GM21360 (cell line): ENCODE measurements around the gene ZNF658.
A peak's percentile ranks its signal among the peaks of the same experiment; 100 is the strongest.
"Not testable (repeated sequence)": the region's sequence is repeated elsewhere in the genome, so short reads cannot be mapped to it uniquely, and the experiment has no call there.

Source experiments
- ATAC-seq: cut with Tn5 transposase; IDR thresholded peaks from one replicate; pipeline ENCODE4 v1.9.1; 2021; ENCODE audit warnings: mild to moderate bottlenecking, moderate library complexity; ENCODE audit not compliant: unreplicated experiment

Gene ZNF658

DNA sequence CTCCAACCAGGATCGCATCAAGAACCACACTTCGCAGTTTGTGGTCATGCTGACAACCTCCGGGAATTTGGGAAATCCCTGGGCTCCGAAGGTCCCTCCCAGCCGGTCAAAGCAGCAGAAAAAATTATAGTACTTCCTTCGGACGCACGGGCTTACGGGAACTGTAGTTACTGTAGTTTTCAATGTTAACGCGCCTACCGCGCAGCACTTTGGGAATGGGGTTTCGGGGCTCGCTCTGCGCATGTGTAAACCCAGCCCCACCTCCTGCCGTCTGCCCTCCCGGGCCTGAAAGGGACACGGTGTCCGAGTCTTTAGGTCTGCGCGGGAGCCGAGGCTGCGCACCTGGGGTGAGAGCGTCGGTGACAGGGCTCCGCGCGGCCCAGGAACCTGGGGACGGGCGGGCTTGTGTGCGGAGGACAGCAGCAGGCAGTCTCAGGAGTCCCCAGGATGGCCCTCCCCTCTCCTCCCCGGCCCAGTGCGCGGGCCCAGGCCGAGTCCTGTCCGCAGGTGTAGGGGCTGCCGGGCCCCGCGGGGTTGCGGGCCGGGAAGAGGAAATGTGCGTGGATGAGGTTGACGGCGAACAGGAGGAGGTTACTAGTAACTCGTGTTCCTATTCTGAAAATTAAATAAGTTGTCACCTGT lies at the start of gene ZNF658:
ZNF658 (plus strand) TSS at position 236 of the 642 bp plus-strand sequence. CDS start 2,837 bp downstream, outside the sequence.
- ATAC-seq: peak; percentile 94

DNA sequence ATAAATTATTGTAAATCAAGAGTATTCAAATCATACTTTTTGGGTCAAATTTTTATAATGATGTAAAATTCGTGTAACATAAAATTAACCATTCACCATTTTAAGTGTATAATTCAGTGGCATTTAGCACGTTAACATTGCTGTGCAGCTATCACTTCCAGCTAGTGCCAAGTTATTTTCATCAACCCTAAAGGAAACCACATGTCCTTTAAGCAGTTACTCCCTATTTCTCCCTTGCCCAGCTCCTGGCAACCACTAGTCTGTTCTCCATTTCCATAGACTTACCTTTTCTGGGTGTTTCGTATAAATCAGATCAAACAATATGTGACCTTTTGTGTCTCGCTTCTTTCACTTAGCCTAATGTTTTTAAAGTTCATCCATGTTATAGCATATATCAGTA lies 38.8 kb upstream of the ZNF658 start:
- ATAC-seq: not testable (repeated sequence)

DNA sequence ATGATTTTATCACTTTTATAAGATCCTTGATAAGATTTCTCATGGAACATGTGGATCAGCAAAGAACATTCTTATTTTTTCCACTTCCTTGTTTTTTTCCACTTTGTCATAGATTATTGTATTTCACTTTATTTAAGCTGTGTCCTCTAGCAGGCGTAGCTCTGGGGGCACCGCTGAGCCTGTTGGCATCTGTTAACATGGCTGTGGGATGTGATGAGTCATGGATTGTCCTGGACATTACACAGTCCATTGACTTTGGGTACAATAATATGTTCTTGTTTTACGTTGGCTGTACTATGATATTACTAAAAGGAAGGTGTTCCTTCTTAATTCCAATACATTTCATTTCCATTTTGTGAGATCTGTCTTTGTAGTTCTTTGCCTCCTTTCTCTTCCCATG lies 31.9 kb upstream of the ZNF658 start:
- ATAC-seq: not testable (repeated sequence)

DNA sequence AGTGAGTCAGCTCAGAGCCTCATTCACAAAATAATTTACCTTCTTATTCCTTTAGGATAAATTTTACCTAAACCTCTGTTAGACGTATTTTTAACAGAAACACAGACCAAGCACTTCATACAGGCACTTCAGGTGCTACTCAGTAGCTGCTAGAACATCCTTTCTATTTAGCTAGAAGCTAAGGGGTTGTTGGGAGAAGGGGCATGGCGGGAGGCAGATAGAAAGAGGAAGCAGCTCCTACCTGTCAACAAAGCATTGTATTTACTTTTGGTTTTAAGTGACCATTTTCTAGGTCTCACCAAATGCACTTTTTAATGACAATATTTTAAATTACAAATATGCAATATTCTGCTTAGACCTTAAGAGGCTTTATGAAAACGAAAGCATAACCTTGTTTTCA lies 19.9 kb upstream of the ZNF658 start:
- peak; percentile 67 for ATAC-seq

DNA sequence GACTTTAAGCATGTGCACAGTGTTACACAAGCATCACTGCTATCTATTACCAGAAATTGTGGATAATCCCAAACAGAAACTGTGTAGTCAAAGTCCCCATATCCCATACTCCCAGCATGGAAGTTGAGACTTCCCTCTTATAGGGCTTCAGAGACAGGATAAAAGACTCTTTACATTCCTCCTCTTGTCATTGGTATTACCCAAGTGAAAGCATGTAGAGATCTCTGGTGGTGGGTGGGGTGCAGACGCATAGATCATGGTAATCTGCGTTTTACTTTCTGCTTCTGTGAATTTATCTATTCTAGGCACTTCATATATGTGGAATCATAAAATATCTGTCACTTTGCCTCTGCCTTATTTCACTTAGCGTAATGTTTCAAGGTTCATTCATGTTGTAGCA lies 18.7 kb upstream of the ZNF658 start:
- not testable (repeated sequence) for ATAC-seq

DNA sequence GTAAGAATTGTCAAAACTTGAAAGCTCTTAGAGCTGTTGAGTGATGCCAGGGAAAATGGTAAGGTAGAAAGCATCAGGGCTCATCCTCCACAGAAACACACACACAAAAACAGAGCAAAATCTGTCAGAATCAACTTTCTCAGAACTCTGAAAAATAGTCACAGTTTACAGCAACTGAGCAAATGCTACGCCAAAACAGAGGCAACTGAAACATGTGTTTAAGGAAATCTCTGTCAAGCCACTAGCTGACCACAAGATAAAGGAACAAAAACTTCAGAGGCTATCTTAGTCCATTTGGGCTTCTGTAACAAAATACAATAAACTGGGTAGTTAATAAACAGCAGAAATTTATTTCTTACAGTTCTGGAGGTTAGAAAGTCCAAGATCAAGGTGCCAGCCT lies 10.2 kb upstream of the ZNF658 start:
- peak; percentile 64 for ATAC-seq

DNA sequence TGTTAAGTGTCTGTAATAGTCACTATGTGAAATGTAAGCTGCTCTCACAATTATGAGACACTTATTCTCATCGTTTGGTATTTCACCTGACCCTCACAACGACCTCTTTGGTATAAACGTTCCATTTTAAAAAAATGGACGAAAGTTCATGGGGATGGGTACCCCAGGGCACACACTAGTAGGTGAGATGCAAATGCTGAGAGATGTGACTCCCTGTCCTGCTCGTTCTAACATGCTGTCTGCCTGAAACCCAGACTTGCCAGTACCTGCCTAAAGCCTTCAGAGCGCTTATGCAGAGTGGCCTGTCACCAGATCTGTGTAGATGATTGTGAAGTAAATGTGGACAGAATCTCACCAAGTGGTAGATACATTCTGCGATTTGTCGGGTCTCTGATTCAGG lies 616 bp downstream of the ZNF658 start:
- ATAC-seq: peak; percentile 30

DNA sequence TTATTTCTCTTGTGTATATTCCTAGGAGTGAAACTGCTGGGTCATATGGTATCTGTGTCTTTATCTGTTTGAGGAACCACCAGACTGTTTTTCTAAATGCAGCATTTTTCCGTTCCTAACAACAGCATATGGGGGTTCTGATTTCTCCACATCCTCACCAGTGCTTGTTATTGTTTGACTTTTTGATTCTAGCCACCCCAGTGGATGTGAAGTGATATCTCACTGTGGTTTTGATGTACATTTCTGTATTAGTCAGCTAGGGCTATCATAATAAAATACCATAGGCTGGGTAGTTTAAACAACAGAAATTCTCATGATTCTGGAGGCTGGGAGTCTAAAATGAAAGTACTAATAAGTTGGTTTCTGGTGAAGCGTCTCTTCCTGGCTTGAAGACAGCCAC lies 9.0 kb downstream of the ZNF658 start:
- not testable (repeated sequence) for ATAC-seq

DNA sequence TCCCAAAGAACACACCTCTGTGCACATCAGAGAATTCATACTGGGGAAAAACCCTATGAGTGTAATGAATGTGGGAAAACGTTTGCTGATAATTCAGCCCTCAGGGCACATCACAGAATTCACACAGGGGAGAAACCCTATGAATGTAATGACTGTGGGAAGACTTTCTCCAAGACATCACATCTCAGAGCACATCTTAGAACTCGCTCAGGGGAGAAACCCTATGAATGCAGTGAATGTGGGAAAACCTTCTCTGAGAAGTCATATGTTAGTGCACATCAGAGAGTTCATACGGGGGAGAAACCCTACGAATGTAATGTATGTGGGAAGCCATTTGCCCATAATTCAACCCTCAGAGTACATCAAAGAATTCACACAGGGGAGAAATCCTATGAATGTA lies 19.5 kb downstream of the ZNF658 start:
- not testable (repeated sequence) for ATAC-seq

DNA sequence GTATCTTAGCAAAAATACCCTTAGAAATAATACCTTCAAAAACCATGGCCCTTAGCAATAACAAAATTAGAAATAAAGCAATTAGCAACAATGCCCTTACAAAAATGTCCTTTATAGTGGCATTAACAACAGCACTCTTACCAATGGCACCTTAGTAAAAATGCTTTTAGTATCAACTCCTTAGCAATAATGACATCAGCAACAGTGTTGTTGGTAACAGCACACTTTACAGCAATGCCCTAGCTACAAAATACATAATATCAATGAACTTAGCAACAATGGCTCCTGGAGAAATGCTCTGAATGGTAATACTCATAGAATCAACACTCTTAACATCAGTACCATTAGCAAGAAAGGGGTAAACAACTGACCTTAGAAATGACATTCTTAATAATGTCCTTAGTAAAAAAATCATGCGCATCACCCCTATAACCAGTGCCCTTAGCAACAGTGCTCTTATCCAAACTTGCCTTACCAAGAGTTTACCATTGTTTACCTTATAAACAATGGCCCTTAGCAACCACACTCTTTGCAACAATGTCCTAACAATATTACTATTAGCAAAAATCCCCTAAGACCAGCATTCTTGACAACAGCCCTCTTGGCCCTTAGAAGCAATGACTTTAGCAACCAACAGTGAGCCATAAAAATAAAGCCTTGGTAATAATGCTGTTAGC lies 35.8 kb downstream of the ZNF658 start:
- not testable (repeated sequence) for ATAC-seq

DNA sequence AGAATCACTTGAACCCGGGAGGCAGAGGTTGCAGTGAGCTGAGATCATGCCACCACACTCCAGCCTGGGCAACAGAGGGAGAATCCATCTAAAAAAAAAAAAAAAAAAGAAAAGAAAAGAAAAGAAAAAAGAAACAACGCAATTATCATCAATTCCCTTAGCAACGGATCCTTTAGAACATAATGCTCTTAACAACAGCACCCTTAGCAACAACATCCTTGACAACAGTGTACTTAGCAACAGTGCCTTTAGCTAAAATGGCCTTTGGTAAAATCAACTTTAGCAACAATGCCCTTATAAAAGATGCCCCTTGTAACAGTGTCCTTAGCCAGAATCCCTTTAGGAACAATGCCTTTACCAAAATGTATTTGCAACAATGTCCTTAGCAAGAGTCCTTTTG lies 37.1 kb downstream of the ZNF658 start:
- ATAC-seq: not testable (repeated sequence)

DNA sequence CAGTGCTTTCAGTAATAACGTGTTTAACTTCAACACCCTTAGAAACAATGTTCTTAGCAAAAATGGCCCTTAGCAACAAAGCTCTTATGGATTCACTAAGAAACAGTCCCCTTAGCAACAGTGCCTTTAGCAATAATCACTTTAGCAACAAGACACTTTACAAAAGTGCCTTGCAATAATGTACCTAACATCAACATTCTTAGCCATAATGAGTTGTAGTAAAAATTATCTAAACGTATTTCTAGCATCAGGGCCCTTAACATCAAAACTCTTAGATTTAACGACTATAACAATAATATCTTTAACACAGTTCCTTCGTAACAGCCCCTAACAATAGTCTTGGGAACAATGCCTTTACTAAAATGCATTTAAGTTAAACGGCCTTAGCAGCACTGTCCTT lies 37.8 kb downstream of the ZNF658 start:
- ATAC-seq: not testable (repeated sequence)

DNA sequence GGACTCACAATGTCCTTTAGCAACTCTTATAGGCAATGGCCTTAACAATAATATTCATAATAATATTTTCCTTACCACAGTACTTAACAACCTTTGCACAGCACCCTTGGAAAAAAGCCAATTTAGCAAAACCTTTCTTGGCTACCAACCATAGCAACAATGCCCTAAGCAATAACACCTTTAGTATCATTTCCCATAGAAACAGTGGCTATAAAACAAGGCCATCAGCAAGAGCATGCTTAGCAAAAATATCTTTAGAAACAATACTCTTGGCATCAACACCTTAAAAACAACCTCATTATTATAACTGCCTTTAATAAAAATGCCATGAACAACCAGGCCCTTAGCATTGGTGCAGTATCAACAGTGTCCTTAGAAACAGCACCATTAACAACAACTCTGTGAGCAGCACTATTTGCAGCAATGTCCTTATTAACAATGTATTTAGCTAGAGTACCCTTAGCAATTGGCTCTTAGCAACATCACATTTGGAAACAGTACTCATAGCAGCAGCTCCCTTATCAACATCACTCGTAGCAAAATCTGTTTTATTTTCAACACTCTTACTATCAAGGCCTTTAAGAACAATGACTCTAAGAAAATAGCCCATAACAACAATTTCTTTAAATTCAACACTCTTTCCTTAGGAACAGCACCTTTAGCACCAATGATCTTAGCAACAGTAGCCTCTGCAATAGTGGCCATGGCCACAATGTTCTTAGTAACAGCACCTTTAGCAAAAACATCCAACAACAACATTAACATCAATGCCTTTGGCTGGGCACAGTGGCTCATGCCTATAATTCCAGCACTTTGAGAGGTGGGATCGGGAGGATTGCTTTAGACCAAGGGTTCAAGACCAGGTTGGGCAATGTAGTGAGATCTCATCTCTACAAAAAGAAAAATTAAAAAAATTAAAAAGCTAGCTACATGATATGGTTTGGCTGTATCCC lies 39.6 kb downstream of the ZNF658 start:
- ATAC-seq: not testable (repeated sequence)

DNA sequence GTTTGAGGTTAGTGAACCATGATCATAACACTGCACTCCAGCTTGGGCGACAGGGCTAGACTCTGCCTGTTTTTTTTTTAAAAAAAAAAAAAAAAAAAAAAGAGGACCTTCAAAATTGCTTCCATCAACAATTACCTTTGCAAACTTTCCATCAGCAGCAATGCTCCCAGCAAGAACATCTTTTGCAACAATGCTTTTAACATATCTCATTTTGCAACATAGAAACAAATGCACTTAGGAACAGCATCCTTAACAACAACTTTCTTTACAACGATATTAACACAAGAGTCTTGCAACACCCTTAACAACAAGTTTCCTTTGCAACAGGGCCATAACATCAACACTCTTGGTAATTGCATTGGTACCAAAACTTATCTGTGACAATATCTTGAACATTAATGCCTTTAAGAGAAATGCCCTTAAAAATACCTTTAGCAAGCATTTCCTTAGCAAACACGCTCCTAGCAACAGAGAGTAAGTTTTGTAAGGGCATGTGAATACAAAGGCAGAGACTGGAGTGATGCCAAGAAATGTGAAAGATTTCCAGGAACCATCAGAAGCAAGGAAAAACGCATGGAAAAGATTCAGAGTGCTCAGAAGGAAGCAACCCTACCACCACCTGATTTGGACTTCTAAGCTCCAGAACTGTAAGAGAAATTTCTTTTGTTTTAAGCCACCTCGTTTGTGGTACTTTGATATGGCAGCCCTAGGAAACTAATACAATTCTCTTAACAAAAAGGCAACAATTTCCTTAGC lies 42.1 kb downstream of the ZNF658 start:
- ATAC-seq: not testable (repeated sequence)

DNA sequence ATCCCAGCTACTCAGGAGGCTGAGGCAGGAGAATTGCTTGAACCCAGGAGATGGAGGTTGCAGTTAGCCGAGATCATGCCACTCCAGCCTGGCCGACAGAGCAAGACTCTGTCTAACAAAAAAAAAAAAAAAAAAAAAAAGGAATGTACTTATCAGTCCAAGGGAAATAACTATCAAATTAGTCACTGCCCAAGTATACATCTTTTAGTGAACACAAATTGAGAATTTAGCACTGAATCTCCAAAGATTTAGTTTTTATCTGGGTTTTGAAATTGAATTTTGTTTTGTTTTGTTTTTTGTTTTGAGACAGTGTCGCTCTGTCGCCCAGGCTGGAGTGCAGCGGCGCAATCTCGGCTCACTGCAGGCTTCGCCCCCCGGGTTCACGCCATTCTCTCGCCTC lies 52.1 kb downstream of the ZNF658 start:
- ATAC-seq: not testable (repeated sequence)
